Erythroblast (primary cell): ENCODE results near the gene CDC42SE2.

ENCODE experiments used
- GATA1 ChIP-seq: IDR thresholded peaks from 2 replicates; pipeline ENCODE4 v1.6.1; 2011; ENCODE audit warnings: low read depth, mild to moderate bottlenecking, control low read depth, low read length, moderate library complexity
- POLR2A ChIP-seq: IDR thresholded peaks from 2 replicates; pipeline ENCODE4 v1.6.1; 2011; ENCODE audit warnings: mild to moderate bottlenecking, low read length

DNA sequence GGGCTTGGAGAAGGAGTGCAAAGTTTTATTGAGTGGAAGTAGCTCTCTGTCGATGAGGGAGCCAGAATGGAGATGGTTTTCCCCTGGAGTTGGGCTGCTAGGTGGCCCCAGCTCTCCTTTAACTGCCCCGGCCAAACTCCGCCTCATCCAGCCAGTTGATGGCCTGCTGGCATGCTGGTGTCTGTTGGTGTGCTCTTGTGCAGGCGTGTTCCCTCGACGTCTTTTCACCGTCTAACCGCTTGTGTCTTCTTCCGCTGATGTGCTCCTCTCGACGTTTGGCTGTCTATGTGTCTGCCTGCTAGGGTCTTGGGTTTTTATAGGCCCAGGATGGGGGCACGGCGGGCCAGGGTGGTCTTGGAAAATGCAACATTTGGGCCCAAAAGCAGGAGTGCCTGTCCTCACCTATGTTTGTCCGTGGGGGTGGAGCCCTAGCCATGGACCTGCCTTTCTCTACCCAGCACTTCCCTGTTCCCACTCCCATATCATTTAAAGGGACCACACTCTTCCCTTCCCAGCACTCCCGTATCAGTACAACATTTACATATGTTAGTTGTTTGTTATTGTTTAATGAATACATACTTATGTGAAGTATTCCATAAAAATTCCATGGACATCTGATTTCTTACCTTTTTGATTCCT, 97.9 kb downstream of the CDC42SE2 start:
- TF ChIP-seq POLR2A (no peak), GATA1 (no peak)
